GM21447 (cell line): Measurements from ENCODE around the gene ZNF423.

Experiments
- ATAC-seq: cut with Tn5 transposase; IDR thresholded peaks from one replicate; pipeline ENCODE4 v1.9.1; 2021; ENCODE audit not compliant: unreplicated experiment

ZNF423 gene

GRCh38 chr16:49631187-49632041, 224.5 kb downstream of the ZNF423 start:
- ATAC-seq, result no peak

GRCh38 chr16:49630783-49631182, 225.1 kb downstream of the ZNF423 start:
- no peak for ATAC-seq

GRCh38 chr16:49629851-49630250, 226.1 kb downstream of the ZNF423 start:
- ATAC-seq, result no peak

- no peak for ATAC-seq
Measured at GRCh38 chr16:49628148-49628547, 227.8 kb downstream of the ZNF423 start.

- ATAC-seq, result no peak
Measured at GRCh38 chr16:49625311-49626065, 230.4 kb downstream of the ZNF423 start.

- ATAC-seq, result no peak
Measured at GRCh38 chr16:49623501-49624266, 232.2 kb downstream of the ZNF423 start.

- ATAC-seq, result no peak
Measured at GRCh38 chr16:49622421-49623402, 233.2 kb downstream of the ZNF423 start.

GRCh38 chr16:49622084-49622390, 233.9 kb downstream of the ZNF423 start:
- no peak for ATAC-seq

GRCh38 chr16:49621241-49622083, 234.4 kb downstream of the ZNF423 start:
- no peak for ATAC-seq

GRCh38 chr16:49620869-49621240, 235.1 kb downstream of the ZNF423 start:
- ATAC-seq, result no peak

GRCh38 chr16:49620158-49620868, 235.6 kb downstream of the ZNF423 start:
- no peak for ATAC-seq

- no peak for ATAC-seq
Measured at GRCh38 chr16:49619811-49620157, 236.1 kb downstream of the ZNF423 start.

- no peak for ATAC-seq
Measured at GRCh38 chr16:49618955-49619354, 237.0 kb downstream of the ZNF423 start.

- ATAC-seq, result no peak
Measured at GRCh38 chr16:49617710-49618330, 238.1 kb downstream of the ZNF423 start.

GRCh38 chr16:49617016-49617629, 238.8 kb downstream of the ZNF423 start:
- no peak for ATAC-seq

GRCh38 chr16:49615576-49615975, 240.3 kb downstream of the ZNF423 start:
- no peak for ATAC-seq

- ATAC-seq, result no peak
Measured at GRCh38 chr16:49610983-49611382, 244.9 kb downstream of the ZNF423 start.

- no peak for ATAC-seq
Measured at GRCh38 chr16:49608779-49609178, 247.1 kb downstream of the ZNF423 start.
